ENCODE results near the gene S100PBP.
A peak's percentile ranks its signal among the peaks of the same experiment; 100 is the strongest.

The S100PBP gene

GRCh38 chr1:32817159-32817814 is at the start of gene S100PBP, which contains the start of gene YARS1:
Gene S100PBP (plus strand): TSS chr1:32817653. CDS start chr1:32826100, 8,447 bp downstream.
Gene YARS1 (minus strand): TSS chr1:32817358. CDS start chr1:32817244, 114 bp downstream.
- DNase-seq, result peak; percentile 98

DNA sequence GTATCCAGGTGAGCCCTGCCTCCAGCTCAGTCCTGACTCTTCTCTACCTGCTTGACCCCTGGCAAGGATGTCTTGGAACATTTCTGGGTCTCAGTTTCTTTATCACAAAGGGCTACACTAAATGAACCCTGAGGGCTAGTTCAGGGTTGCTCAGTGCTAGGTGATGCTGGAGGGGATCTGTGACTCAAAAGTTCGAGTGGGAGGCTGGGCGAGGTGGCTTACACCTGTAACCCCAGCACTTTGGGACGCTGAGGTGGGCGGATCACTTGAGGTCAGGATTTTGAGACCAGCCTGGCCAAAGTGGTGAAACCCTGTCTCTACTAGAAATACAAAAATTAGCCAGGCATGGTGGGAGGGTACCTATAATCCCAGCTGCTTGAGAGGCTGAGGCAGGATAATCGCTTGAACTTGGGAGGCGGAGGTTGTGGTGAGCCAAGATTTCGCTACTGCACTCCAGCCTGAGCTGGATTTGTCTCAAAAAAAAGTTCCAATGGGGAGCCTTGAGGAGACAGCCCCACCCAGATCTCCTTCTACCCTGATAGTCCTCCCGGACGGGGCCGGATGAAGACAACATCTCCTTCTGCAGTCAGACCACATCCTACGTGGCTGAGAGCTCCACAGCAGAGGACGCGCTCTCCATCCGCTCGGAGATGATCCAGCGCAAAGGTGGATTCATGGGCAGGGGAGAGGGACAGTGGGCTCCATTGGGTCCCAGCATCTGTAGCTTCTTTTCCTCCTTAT is 49.2 kb upstream of the S100PBP start:
- no peak for DNase-seq

- DNase-seq, result no peak
Measured at GRCh38 chr1:32769524-32770220, 47.8 kb upstream of the S100PBP start.

GRCh38 chr1:32770221-32770731 is 47.2 kb upstream of the S100PBP start:
- no peak for DNase-seq

- no peak for DNase-seq
Measured at GRCh38 chr1:32770741-32771548, 46.5 kb upstream of the S100PBP start.

GRCh38 chr1:32771561-32772280 is 45.7 kb upstream of the S100PBP start:
- DNase-seq, result no peak

DNA sequence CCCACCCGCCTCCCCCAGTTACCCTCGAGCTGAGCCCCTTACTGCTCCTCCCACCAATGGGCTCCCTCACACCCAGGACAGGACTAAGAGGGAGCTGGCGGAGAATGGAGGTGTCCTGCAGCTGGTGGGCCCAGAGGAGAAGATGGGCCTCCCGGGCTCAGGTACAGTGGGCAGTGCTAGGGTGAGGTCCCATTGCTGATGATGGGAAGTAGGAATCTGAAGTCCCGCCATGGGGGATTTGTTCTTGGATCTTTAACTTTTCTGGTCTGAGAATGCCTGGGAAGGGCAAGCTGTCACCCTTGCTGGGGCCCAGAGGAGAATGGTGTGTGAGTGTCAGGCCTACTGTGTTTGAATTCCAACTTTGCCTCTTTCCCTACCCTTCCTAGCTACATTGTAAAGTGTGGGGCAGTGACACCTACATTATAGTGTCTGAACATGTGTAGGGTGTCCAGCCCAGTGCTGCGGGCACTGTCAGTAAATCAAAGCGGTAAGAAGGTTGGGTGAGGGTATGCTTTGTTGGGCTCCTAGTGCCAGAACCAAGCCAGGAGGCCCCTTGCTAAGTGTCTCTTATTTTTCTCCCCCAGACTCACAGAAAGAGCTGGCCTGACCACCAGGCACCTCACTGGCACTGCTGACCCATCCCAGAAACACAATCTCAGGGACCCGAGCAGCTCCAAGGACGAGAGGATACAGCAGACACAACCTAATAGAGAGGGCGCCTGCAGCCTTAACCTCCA is 45.0 kb upstream of the S100PBP start:
- DNase-seq, result no peak

- DNase-seq, result peak; percentile 71
Measured at GRCh38 chr1:32773018-32773763, 44.3 kb upstream of the S100PBP start.

DNA sequence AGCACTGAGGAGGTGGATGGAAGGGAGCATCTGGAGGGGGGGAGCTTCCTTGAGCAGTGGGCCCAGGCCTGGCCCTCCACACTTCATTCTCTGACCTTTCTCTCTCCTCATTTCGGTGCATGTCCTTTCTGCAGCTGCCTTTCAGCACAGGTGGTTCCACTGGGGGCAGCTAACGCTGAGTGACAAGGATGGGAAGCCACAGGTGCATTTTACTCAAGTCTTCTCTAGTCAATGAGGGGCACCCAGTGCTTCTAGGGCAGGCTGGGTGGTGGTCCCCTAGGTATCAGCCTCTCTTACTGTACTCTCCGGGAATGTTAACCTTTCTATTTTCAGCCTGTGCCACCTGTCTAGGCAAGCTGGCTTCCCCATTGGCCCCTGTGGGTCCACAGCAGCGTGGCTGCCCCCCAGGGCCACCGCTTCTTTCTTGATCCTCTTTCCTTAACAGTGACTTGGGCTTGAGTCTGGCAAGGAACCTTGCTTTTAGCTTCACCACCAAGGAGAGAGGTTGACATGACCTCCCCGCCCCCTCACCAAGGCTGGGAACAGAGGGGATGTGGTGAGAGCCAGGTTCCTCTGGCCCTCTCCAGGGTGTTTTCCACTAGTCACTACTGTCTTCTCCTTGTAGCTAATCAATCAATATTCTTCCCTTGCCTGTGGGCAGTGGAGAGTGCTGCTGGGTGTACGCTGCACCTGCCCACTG is 43.5 kb upstream of the S100PBP start:
- DNase-seq, result no peak

- DNase-seq, result no peak
Measured at GRCh38 chr1:32774464-32774808, 43.0 kb upstream of the S100PBP start.

DNA sequence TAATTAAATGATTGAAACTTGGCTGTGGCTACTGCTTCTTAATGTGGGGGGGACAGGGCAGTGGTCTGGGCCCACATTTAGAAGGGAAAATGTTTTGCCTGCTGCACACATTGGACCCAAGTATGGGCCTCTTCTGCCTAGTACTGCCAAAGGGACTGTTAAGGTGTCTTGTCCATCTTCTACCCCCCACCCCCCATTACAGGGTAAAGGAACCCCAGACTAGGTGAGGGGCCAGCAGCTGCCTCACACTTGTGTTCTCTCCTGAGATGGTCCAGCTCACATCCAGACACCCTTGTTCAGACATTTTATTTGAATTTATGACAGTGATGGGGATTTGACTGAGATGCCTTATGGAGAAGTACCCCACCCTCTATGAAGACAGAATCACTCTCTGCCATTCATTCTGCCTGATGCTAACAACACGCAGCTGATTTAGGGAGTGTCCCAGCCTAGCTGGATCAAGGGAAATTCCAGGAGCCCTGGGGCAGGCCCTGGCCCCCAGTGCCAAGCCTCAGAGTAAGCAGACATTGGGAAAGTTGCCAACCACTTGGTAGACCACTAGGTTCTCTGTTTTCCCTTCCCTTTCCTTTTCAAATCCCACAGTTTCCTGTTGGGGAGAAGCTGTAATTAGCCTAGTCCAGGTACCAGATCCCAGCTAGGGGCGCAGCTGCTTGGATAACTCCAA is 42.4 kb upstream of the S100PBP start:
- no peak for DNase-seq

DNA sequence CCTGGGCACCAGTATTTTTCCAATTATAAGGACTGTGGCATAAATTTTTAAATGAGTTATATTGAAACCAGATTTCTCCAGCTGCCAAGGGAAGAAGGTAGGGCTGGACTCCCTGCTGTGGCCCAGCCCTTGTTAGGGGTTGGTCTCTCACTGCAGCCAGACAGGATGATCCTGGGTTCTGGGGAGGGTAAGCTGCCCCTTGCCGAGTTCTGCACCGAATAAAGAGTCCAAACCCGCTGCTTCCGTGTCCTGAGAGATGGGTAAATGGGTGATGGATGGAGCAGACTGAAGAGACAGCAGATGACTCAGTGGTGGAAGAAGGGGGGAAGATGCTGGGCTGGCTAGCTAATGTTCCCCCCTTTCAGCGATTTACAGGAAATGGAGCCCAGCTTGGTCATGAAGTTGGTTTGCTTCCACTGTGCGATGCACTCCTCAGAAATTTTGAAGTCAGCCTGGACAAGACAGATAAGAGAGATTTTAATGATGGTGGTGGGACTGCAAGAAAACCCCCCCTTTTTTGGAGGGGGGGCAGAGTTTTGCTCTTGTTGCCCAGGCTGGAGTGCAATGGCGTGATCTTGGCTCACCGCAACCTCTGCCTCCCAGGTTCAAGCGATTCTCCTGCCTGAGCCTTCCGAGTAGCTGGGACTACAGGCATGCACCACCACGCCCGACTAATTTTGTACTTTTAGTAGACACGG is 41.7 kb upstream of the S100PBP start:
- DNase-seq, result no peak

DNA sequence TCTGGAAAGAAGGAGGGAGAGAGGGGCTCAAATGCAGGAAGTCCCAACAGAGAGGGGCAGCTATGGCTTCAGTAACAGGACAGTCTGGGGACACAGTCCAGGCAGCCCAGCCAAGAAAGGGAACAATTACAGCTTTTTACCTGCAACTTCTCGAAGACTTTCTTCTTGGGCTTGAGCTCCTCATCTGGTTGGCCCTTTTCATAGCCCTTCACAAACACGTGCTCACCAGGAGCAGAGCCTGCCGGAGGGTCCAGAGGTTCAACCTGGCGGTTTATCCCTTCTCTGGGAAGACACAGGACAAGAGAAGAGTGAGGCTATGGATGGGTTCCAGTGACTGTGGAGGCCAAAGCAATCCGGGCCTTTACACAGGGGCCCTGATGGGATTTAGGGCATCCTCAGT is 38.2 kb upstream of the S100PBP start:
- DNase-seq, result no peak

DNA sequence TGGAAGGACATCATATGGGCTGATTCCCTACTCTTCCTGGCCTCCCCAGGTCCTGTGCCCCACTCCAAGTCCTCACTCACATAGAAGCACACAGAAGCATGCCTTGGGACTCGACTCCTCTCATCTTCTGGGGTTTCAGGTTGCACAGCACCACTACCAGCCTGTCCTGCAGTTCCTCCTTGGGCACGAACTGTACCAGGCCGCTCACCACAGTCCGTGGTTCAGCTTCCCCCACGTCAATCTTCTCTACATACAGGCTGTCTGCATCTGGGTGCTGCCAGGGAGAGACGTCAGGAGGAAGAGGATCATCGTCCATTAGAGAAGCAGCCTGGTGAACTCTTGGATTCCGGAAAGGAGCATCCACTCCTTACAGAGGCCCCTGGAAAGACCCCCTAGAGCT is 37.4 kb upstream of the S100PBP start:
- no peak for DNase-seq

DNA sequence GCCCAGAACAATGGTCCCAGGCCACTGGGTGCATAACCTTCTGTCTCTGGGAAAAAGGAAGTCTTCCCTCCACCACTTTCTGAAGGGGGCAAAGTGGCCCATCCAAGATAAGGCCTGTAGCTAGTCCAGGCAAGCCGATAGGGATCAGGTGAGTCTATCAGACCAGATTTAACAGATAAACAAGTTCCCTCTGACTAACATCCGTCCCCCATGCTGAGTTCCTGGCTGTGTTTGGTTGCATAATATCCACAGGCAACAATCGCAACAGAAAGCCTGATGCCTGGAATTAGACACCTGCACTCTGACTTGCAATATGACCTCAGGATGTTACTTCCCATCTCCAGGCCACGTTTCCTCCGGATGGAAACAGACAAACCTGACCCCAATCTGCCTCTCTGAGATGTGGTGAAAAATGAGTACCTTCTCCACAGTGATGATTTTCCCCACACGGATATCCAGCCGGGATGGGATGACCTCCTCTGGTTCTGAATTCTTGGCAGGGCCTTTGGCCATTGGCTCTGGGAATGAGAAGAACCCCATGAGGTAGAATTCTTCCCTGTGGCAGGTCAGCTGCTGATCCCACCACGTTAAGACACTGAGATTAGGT is 36.7 kb upstream of the S100PBP start:
- no peak for DNase-seq

- DNase-seq, result no peak
Measured at GRCh38 chr1:32782086-32782485, 35.4 kb upstream of the S100PBP start.

- DNase-seq, result no peak
Measured at GRCh38 chr1:32783851-32784250, 33.6 kb upstream of the S100PBP start.

- DNase-seq, result no peak
Measured at GRCh38 chr1:32784817-32785216, 32.6 kb upstream of the S100PBP start.

All from NCI-H1092 (cell line).